HFFc6 (cell line): ENCODE measurements around the gene CEP162. TPM values are rescaled to one million over a fixed set of nuclear protein-coding genes. Genes with fewer than 3 reads are reported as not detected.
"Not testable (repeated sequence)": the region's sequence is repeated elsewhere in the genome, so short reads cannot be mapped to it uniquely, and the experiment has no call there.

Experiments
- DNase-seq: peaks from one replicate; pipeline ENCODE4 v3.0.0-alpha.2; 2018
- H3K27ac Mint-ChIP-seq: 2 replicates; pipeline ENCODE4 v1.8.0; 2020; ENCODE audit warnings: mild to moderate bottlenecking, mixed read lengths
- H3K27me3 Mint-ChIP-seq: 2 replicates; pipeline ENCODE4 v1.8.0; 2021; ENCODE audit warnings: mild to moderate bottlenecking, moderate library complexity, mixed read lengths; ENCODE audit not compliant: insufficient read depth
- H3K36me3 Mint-ChIP-seq: 2 replicates; pipeline ENCODE4 v1.8.0; 2021; ENCODE audit warnings: low read depth, mixed read lengths
- H3K4me1 Mint-ChIP-seq: 2 replicates; pipeline ENCODE4 v1.8.0; 2020; ENCODE audit warnings: low read depth, mixed read lengths
- H3K4me3 Mint-ChIP-seq: 2 replicates; pipeline ENCODE4 v1.8.0; 2020; ENCODE audit warnings: mild to moderate bottlenecking, moderate library complexity, mixed read lengths
- H3K9me3 Mint-ChIP-seq: 2 replicates; pipeline ENCODE4 v1.8.0; 2020; ENCODE audit warnings: mild to moderate bottlenecking, mixed read lengths
- CTCF ChIP-seq: fragments of 200-600 bp; sonication (generic); IDR thresholded peaks from 2 replicates; pipeline ENCODE4 v1.5.0; 2021; ENCODE audit warnings: antibody characterized with exemption, mild to moderate bottlenecking
- total RNA-seq, 6 experiments: library from RNA; stranded (reverse); fragmentation: NEBNext Ultra II Directional; extraction: Animal tissue kit (Norgen Biotek cat#: 25700); gene quantifications; 2 replicates in 1 of 6; 3 replicates in 5 of 6; pipeline ENCODE4 v1.2.3, GENCODE V29; 2021

Gene CEP162
- total RNA-seq, 6 experiments from 2014 or later = 2.1 to 3.7 (median 3.1) TPM

GRCh38 chr6:84135291-84135690 is 92.2 kb downstream of the CEP162 start:
- H3K36me3 Mint-ChIP-seq = 0 out of 2 replicates have a peak, but pooled peaks cover 4% of the 10 kb centered on the region
- H3K27ac Mint-ChIP-seq = no peak overlapping the region
- H3K27me3 Mint-ChIP-seq = no peaks in the 10 kb centered on the region
- peaks cover 4% of the 10 kb centered on the region; the same call in 1 of the 2 replicates for H3K9me3 Mint-ChIP-seq
- TF ChIP-seq CTCF = no peak
- H3K4me3 Mint-ChIP-seq = no peak overlapping the region
- no peak for DNase-seq
- H3K4me1 Mint-ChIP-seq = peaks cover 6% of the 10 kb centered on the region

- H3K36me3 Mint-ChIP-seq, DNase-seq: not testable (repeated sequence)
Observed at GRCh38 chr6:84133385-84133784, 94.1 kb downstream of the CEP162 start.

DNA sequence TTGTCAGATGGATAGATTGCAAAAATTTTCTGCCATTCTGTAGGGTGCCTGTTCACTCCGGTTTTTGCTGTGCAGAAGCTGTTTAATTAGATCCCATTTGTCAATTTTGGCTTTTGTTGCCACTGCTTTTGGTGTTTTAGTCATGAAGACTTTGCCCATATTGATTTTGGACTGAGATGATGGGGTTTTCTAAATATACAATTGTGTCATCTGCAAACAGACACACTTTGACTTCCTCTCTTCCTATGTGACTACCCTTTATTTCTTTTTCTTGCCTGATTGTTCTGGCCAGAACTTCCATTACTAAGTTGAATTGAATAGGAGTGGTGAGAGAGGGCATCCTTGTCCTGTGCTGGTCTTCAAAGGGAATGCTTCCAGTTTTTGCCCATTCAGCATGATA is 97.9 kb downstream of the CEP162 start:
- H3K27me3 Mint-ChIP-seq, H3K36me3 Mint-ChIP-seq, H3K27ac Mint-ChIP-seq, H3K4me1 Mint-ChIP-seq, H3K4me3 Mint-ChIP-seq, H3K9me3 Mint-ChIP-seq, DNase-seq: not testable (repeated sequence)

More at GRCh38 chr6:84133385-84133784, 94.1 kb downstream of the CEP162 start:
- not testable (repeated sequence) for H3K4me3 Mint-ChIP-seq, H3K27ac Mint-ChIP-seq, H3K9me3 Mint-ChIP-seq, H3K27me3 Mint-ChIP-seq, H3K4me1 Mint-ChIP-seq

DNA sequence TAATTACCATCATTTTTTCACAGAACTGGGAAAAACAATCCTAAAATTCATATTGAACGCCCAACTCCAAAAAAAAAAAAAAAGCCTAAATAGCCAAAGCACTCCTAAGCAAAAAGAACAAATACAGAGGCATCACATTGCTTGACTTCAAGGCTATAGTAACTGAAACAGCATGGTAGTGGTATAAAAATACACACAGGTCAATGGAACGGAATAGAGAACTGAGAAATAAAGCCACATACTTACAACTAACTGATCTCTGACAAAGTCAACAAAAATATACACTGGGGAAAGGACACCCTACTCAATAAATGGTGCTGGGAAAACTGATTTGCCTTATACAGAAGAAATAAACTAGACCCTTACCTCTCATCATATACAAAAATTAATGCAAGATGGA is 104.3 kb downstream of the CEP162 start:
- H3K4me3 Mint-ChIP-seq = no peak overlapping the region
- H3K36me3 Mint-ChIP-seq = peaks cover 5% of the 10 kb centered on the region; the same call in 1 of the 2 replicates
- no peak overlapping the region for H3K27ac Mint-ChIP-seq
- no peak for DNase-seq
- H3K27me3 Mint-ChIP-seq = no peaks in the 10 kb centered on the region; the same call in 1 of the 2 replicates
- no peak for TF ChIP-seq CTCF
- no peaks in the 10 kb centered on the region for H3K4me1 Mint-ChIP-seq
- no peaks in the 10 kb centered on the region for H3K9me3 Mint-ChIP-seq

GRCh38 chr6:84119277-84119676 is 108.2 kb downstream of the CEP162 start:
- no peak for TF ChIP-seq CTCF
- Mint-ChIP-seq H3K4me1 (no peaks in the 10 kb centered on the region), H3K9me3 (no peaks in the 10 kb centered on the region), H3K27ac (no peak overlapping the region), H3K27me3 (no peaks in the 10 kb centered on the region; the same call in 1 of the 2 replicates), H3K36me3 (peaks cover 4% of the 10 kb centered on the region; the same call in 1 of the 2 replicates), H3K4me3 (no peak overlapping the region)
- DNase-seq = no peak

DNA sequence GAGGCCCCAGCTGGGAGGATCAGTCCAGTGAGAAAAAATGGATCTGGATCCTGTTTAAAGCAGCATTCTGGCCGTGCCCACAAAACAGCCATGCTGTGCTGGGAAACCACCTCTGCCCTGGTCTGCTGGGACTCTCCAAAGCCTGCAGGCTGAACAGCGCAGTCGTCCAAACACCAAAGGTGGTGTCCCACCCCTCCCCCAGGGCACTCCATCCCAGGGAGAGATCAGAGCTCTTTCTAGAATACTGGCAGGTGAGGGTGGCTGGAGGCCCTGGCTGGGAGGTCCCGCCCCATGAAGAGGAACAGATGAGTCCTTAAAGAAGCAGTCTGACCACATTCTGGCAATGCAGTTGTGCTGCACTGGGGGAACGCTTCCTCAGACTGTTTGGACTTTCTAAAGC is 109.3 kb downstream of the CEP162 start:
- TF ChIP-seq CTCF = no peak
- no peak overlapping the region for H3K27ac Mint-ChIP-seq
- no peaks in the 10 kb centered on the region for H3K4me1 Mint-ChIP-seq
- no peaks in the 10 kb centered on the region; the same call in 1 of the 2 replicates for H3K27me3 Mint-ChIP-seq
- H3K4me3 Mint-ChIP-seq = no peak overlapping the region
- no peak for DNase-seq
- H3K36me3 Mint-ChIP-seq = no peaks in the 10 kb centered on the region
- no peaks in the 10 kb centered on the region for H3K9me3 Mint-ChIP-seq

- H3K36me3 Mint-ChIP-seq, H3K4me1 Mint-ChIP-seq, H3K27ac Mint-ChIP-seq: not testable (repeated sequence)
Observed at GRCh38 chr6:84114933-84115594, 112.4 kb downstream of the CEP162 start.

DNA sequence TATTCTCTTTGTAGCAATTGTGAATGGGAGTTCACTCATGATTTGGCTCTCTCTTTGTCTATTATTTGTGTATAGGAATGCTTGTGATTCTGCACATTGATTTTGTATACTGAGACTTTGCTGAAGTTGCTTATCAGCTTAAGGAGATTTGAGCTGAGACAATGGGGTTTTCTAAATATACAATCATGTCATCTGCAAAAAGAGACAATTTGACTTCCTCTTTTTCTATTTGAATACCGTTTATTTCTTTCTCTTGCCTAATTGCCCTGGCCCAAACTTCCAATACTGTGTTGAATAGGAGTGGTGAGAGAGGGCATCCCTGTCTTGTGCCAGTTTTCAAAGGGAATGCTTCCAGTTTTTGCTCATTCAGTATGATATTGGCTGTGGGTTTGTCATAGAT is 116.1 kb downstream of the CEP162 start:
- DNase-seq, H3K36me3 Mint-ChIP-seq, H3K27me3 Mint-ChIP-seq, H3K4me1 Mint-ChIP-seq, H3K9me3 Mint-ChIP-seq, H3K4me3 Mint-ChIP-seq, H3K27ac Mint-ChIP-seq: not testable (repeated sequence)

More at GRCh38 chr6:84114933-84115594, 112.4 kb downstream of the CEP162 start:
- H3K27me3 Mint-ChIP-seq, H3K9me3 Mint-ChIP-seq, DNase-seq, H3K4me3 Mint-ChIP-seq: not testable (repeated sequence)
